ENCODE data around the gene RDH8.

GRCh38 chr19:10013834-10014618 is 743 bp downstream of the RDH8 start:
- TF ChIP-seq CTCF (IDR thresholded peaks at IDR 0.05) (no peak), EZH2phosphoT487 (IDR thresholded peaks at IDR 0.05) (no peak)
